GM12864 (cell line): Measurements from ENCODE around the gene CTNNBL1.

Experiments
- DNase-seq: peaks from one replicate; pipeline ENCODE4 v3.0.0-alpha.2; 2011; ENCODE audit warnings: low read depth
- H3K4me3 ChIP-seq: 2 replicates; pipeline ENCODE4 v1.5.1; 2011; ENCODE audit warnings: mild to moderate bottlenecking, low read depth, low read length, control low read depth
- CTCF ChIP-seq: IDR thresholded peaks from 2 replicates; pipeline ENCODE4 v1.5.1; 2011; ENCODE audit warnings: low read depth, mild to moderate bottlenecking, moderate library complexity, low read length, control low read depth, inconsistent platforms; ENCODE audit errors: missing control alignments

Gene CTNNBL1

GRCh38 chr20:37669062-37669772, 24.6 kb upstream of the CTNNBL1 start:
- no peak for DNase-seq
- TF ChIP-seq CTCF, result no peak
- no peak overlapping the region for H3K4me3 ChIP-seq

- no peak overlapping the region for H3K4me3 ChIP-seq
- no peak for TF ChIP-seq CTCF
- DNase-seq, result no peak
Measured at GRCh38 chr20:37669773-37670236, 24.0 kb upstream of the CTNNBL1 start.

- DNase-seq, result no peak
- no peak overlapping the region for H3K4me3 ChIP-seq
- no peak for TF ChIP-seq CTCF
Measured at GRCh38 chr20:37670351-37670791, 23.5 kb upstream of the CTNNBL1 start.

- no peak overlapping the region for H3K4me3 ChIP-seq
- TF ChIP-seq CTCF, result no peak
- DNase-seq, result no peak
Measured at GRCh38 chr20:37672143-37672542, 21.7 kb upstream of the CTNNBL1 start.

- no peak overlapping the region for H3K4me3 ChIP-seq
- no peak for TF ChIP-seq CTCF
- DNase-seq, result no peak
Measured at GRCh38 chr20:37673444-37673843, 20.4 kb upstream of the CTNNBL1 start.

GRCh38 chr20:37676440-37676839, 17.4 kb upstream of the CTNNBL1 start:
- no peak for DNase-seq
- no peak for TF ChIP-seq CTCF
- no peak overlapping the region for H3K4me3 ChIP-seq
